DMS79 treated with DMSO at 0.1 percent for 48 hours (cell line): ENCODE measurements around the gene ALOX5AP.

ENCODE experiments used
- DNase-seq: peaks from one replicate; lab custom pipeline; 2025; lab: John Stamatoyannopoulos, UW

Gene ALOX5AP

GRCh38 chr13:30735025-30735871, at the start of gene ALOX5AP:
Gene ALOX5AP, plus strand, starts transcription at chr13:30735543. Its CDS starts 63 bp downstream, at chr13:30735606.
- no peak for DNase-seq

GRCh38 chr13:30685987-30686386, 49.4 kb upstream of the ALOX5AP start:
- no peak for DNase-seq

DNA sequence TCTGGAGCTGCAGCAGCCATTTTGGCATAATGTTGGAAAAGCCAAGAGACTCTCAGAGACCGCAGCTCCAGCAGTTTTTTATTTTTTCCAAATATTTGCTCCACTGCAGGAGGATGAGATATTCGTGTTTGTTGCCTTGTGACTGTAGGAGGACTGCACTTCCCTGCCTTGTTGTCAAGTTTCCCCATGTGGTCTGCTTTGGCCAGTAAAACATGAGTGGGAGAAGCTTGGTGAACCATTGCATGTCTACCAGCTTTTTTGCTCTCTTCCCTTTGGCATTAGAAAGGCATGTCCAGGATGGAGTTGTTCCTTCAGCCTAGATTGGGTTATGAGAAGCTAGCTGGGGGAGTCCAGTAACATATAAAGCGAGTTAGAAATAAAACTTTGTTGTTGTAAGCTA, 47.7 kb upstream of the ALOX5AP start:
- no peak for DNase-seq

- DNase-seq: no peak
These were observed 45.6 kb upstream of the ALOX5AP start for GRCh38 chr13:30689752-30690151.

DNA sequence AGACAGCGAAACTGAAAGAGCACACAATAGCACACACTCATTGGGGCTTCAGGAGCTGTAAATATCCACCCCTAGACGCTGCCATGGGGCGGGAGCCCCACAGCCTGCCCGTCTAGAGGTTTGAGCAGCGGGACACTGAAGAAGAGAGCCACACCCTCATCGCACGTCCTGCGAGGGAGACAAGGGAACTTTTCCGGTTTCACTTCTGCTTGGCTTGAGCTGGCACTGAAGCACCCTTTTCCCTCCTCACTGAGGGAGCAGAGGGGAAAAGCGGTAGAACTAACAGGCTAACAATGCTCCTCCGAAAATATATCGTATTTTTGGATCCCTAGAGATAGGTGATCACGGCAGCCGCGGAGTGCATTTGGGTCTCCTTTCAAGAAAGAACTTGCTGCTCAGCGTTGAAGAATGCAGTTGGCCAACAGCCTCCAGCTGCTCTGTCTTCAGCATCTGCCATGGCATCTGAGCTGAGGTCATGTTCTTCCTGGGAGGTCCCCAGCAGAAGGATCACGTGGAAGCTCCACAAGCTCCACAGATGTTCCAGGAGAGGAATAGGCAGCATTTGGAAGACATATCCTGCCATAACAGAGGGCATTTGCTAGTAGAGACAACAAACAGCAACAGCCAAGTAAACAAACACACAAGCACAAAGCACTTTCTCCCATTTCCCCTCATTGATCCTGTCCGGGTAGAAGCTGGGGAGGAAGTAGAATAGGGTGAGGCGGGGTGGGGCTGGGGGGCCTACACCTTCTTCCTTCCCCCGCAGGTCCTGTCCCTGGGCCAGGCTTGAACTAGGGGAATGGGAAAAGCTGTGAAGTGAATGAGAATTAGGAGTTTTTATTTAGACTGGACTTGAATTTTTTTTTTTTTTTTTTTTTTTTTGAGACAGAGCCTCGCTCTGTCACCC, 44.8 kb upstream of the ALOX5AP start:
- peak; percentile 41 for DNase-seq

DNA sequence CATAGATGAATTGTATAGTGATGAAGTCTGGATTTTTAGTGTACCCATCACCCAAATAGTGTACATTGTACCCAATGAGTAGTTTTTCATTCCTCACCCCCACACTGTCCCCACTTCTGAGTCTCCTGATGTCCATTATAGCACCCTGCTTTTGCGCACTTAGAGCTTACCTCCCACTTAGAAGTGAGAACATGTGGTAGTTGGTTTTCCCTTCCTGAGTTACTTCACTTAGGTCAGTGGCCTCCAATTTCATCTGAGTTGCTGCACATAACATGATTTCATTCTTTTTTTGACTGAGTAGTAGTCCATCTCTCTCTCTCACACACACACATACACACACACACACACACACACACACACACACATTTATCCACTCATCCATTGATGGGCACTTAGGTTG, 43.2 kb upstream of the ALOX5AP start:
- no peak for DNase-seq

GRCh38 chr13:30696278-30697176, 38.8 kb upstream of the ALOX5AP start:
- no peak for DNase-seq

- DNase-seq: no peak
These were observed 38.0 kb upstream of the ALOX5AP start for GRCh38 chr13:30697177-30697953.

DNA sequence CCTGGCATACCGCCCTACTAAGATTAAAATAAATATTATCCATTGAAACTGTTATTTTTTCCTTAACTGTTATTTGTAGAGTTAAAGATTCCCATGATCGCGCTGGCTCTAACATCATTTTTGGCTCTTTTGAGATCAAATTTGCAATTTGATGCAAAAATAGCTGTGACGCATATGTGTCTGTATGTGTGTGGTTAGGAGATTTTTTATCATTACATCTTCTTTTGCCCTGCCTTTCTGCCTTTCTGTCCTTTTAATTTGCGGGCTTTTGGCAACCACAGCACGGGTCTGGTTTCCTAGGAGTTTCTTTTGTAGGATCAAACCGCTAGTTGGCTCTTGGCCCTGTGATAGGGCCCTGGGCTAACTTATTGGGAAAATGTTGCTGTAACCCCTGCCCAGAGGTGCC, 37.3 kb upstream of the ALOX5AP start:
- DNase-seq: no peak

GRCh38 chr13:30698488-30699005, 36.8 kb upstream of the ALOX5AP start:
- DNase-seq: no peak

- no peak for DNase-seq
These were observed 35.0 kb upstream of the ALOX5AP start for GRCh38 chr13:30700364-30700763.

DNA sequence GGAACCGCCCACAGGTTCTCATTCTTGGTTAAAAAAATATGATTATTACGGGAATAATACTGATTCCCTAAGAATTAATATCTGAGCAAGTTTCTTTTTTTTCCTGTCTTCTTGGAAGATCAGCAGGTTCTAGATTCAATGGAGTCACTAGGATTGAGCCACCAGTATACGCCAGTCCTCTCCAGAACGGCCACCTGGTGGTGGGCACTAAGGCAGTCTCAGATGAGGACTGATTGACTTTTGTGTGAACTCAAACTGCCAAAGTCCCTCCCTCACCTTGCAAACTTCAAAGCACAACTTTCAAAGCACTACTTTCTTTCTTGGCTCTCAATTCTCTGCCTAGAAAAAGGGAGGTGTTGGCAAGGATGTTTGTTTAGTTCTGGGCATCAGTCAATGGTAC, 33.3 kb upstream of the ALOX5AP start:
- no peak for DNase-seq

GRCh38 chr13:30704596-30704995, 30.7 kb upstream of the ALOX5AP start:
- no peak for DNase-seq

DNA sequence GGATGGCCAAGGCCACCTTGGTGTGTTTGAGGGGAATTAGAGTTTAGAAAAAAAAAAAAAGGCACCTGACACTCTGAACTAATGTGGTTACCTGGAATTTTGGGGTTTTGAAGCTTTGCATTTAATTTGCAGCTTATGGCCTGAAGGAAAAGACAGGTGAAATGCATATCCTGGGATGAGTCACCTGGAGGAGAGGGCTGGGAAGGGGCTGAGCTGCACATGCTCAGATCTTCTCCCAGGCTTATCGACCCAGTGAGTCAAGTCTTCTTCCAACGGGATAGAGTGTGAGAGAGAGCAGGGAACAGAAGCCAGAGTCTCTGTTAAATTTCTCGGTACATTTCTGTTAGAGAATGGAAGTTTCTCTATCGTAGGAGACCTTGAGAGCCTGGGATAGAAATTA, 29.7 kb upstream of the ALOX5AP start:
- no peak for DNase-seq

- DNase-seq: no peak
These were observed 26.8 kb upstream of the ALOX5AP start for GRCh38 chr13:30708541-30708940.

DNA sequence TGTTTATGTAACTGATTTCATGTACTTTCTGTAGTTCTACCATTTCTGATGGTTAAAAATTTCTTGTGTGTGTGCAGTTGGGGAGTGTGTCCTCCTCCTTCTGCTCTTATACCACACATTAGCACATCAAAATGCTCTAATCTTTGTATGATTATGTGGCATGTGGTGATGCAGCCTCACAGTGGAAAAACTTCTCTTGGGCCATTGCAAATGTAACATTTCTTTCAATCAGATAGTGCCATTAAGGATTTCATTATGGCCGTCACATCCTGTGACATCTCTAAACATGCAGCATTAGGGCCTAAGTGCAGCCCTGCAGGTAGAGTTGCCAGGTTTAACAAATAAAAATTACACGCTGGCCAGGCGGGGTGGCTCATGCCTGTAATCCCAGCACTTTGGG, 24.9 kb upstream of the ALOX5AP start:
- DNase-seq: no peak

GRCh38 chr13:30711375-30711774, 24.0 kb upstream of the ALOX5AP start:
- DNase-seq: no peak

DNA sequence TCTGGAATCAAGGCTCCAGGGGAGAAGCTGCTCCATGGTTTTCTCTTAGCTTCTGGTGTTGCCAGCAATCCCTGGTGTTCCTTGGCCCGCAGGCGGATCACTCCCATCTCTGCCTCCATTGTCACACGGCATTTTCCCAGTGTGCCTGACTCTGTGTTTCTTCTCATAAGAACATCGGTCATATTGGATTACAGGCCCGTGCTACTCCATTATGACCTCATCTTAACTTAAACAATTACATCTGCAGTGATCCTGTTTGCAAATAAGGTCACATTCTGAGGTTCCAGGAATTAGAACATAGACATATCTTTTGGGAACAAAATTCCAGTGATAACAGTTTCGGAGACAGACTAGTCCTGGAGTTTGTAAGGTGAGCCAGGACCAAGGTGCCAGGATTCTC, 23.5 kb upstream of the ALOX5AP start:
- DNase-seq: no peak

DNA sequence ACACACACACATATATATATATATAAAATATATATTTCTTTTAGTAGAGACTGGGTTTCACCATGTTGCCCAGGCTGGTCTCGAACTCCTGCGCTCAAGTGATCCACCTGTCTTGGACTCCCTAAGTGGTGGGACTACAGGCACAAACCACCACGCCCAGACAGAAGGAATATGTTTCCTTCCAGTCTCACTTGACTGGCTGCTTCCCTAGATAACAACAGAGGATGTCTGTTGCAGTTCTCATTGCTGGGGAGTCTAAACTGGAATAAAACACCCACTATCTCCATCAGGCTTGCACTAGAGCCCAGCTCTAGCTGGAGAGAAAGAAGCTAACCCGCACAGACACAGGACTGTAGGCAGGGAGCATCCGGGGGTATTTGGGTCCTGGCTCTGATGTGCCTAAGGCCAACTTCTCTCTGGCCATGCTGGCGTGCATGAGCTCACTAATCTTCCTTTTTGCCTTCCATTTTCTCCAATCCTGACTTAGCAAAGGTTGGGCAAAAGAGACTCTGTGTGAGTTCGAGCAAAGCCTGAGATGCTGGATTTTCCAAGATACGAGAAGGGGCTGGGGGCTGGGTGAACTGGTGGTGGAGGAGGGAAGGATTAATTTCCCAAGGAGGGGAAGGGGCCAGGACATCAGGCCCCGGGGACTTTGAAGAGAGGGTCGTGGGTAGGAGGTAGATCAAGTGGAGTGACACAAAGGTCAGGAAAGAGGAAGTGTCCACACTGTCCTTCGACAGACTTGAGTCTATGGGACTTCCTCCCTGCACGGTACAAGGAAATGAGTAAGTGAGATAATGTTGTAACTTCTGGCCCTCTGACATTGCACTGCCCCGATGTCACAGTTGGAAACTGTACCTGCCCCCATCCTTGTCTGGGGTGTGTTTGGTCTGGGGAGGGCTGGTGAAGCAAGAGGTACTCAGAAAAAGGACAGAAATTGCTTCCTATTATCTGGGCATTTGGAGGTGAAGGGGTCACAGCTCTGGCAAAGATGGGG, 22.5 kb upstream of the ALOX5AP start:
- DNase-seq: no peak
